GM04503 (cell line): ENCODE results near the gene IST1.

Source experiments
- DNase-seq: peaks from one replicate; pipeline ENCODE4 v3.0.0-alpha.2; 2012; ENCODE audit warnings: low read depth

Gene IST1

GRCh38 chr16:71965223-71965622 lies 69.9 kb downstream of the IST1 start:
- no peak for DNase-seq

GRCh38 chr16:71966932-71967331 lies 71.6 kb downstream of the IST1 start:
- no peak for DNase-seq

GRCh38 chr16:71969353-71969752 lies 74.0 kb downstream of the IST1 start:
- DNase-seq, result no peak

- DNase-seq, result no peak
Observed at GRCh38 chr16:71971571-71971970, 76.2 kb downstream of the IST1 start.

GRCh38 chr16:71972356-71972755 lies 77.0 kb downstream of the IST1 start:
- no peak for DNase-seq

- no peak for DNase-seq
Observed at GRCh38 chr16:71973001-71973400, 77.7 kb downstream of the IST1 start.

- no peak for DNase-seq
Observed at GRCh38 chr16:71974068-71974818, 78.9 kb downstream of the IST1 start.
